HL-60/S4 treated with retinoic acid at 250 ng/mL for 4 days and 3 days (cell line): Measurements from ENCODE around the gene TMEM184C.

Experiments
- in situ Hi-C: fragments of 300-500 bp; cut with MboI; formaldehyde crosslinking; loops from 2 replicates; pipeline ENCODE4 v1.7.0; 2022; ENCODE audit warnings: low sequenced_read_pairs

TMEM184C gene

DNA sequence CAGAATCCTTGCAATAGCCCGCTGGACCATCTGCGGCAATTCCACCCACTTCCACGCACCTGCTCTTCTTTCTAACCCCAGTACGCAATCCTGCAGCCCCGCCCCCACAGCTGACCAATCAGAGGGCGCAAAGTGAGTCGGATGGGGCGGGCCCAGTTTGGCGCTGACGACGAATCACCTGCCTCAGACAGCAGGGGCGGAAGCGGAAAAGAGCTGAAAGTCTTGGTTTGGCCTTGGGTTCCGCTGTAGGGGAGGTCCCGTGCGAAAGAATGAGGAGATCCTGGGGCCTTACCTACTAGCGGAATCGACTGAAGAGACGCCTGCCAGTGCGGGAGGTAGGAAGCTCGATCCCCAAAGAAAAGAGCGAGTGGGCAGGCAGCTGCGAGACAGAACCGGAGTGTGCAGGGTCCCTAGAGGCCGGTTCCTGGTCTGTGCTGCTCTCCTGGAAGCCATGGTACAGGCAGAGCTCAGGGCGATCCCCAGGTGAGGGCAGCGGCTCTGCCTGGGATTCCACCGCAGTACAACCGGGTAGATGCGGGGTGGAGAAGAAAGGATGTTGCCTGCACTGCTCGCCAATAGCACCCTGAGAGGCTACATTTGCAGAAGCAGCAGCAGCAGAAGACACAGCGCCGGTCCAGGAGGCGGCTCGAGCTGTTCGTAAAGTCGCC, at the start of gene TMEM184C:
Gene TMEM184C, plus strand, starts transcription at position 225 of the 668 bp plus-strand sequence. CDS start 560 bp downstream, outside the sequence.
- in situ Hi-C loops = no loop called here

- in situ Hi-C loops = no loop called here
These were observed 46.6 kb upstream of the TMEM184C start for GRCh38 chr4:147570616-147571015.

DNA sequence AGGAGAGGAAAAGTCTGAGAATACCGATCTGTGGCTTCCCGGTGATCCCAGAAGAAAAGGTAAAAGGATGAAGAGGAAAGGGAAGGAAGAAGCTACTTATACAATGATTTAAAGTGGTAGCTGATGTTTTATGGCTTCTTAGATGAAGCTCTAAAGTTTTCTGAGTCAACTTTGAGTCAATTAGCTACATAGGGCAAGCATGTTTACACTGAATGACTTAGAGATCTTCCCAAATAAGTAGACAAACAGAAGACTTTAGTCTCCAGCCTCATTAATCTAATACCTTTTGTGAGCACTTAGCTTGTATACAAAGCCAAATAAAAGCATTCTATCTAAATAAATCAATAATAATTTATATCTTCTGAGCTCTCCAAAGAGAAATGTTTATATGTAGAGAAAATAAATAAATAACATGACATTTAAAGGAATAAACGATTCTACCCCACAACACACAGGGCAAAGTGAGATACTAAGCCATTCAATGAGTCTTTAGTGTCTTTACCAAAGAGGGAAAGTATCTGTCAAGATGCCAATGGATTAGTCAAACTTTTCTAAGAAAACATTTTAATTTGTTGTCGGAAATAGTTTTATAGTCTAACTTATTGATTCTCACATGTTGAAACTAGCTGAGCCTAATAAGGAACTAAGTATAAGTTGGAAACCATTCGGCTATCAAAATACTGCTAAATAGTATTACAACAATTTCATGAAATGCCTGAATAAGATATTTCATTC, 46.0 kb upstream of the TMEM184C start:
- in situ Hi-C loops = no loop called here

- in situ Hi-C loops = no loop called here
These were observed 41.1 kb upstream of the TMEM184C start for GRCh38 chr4:147576084-147576483.

GRCh38 chr4:147578051-147578476, 39.1 kb upstream of the TMEM184C start:
- in situ Hi-C loops = no loop called here

GRCh38 chr4:147578593-147578992, 38.6 kb upstream of the TMEM184C start:
- in situ Hi-C loops = no loop called here

DNA sequence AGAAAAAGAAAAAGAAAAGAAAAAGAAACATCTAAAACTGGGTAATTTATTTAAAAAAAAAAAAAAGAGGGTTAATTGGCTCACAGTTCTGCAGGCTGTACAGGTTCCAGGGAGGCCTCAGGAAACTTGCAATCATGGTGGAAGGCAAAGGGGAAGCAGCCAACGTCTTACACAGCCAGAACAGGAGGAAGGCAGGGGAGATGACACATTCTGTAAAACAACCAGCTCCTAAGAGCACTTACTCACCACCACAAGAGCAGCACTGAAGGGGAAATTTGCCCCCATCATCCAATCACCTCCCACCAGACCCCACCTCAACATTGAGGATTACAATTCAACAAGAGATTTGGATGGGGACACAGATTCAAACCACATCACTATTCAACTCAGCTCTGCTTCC, 36.8 kb upstream of the TMEM184C start:
- in situ Hi-C loops = no loop called here

- in situ Hi-C loops = no loop called here
These were observed 35.4 kb upstream of the TMEM184C start for GRCh38 chr4:147581606-147582350.

DNA sequence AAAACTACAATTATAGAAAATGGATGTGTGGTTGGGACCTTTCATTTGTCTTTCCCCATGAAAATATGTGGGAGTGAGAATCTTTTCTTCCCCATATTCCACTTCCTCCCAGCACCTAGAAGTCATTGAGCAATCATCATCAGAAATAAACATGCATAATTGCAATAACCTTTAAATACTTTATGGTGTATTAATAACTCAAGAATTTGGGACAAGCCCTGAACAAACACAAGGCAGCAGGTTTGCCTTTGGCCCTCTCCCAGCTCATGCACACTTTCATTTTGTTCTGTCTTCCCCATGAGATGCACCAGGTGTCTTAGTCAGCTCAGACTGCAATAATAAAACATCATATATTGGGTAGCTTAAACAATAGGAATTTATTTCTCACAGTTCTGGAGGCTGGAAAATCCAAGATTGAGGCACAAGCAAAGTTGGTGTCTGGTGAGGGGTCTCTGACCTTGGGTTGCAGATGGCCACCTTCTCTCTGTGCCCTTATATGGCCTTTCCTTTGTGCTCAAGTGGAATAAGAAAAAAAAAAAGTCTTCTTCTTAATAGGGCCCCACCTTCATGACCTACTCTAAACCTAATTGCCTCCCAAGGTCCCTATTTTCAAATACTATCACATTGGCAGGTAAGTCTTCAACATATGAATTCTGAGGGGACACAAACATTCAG, 34.7 kb upstream of the TMEM184C start:
- in situ Hi-C loops = no loop called here

- in situ Hi-C loops = no loop called here
These were observed 33.3 kb upstream of the TMEM184C start for GRCh38 chr4:147583876-147584275.

DNA sequence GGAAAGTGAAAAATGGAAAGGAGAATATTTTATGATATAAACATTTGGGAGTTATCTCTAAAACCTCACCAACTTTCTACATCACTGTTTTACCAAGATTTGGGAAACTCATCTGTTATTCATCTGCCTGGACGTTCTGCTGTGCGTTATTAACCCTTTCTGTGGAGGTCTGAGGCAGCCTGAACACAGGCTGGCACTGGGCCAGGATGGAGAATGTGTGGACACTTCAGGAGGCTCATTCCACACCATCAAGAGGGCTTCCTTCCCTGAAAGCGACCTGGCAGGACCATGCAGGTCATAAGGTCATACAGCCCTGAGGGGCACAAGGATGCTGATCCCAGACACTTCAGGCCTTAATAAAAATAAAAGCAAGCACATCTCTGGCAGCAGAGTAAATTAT, 31.2 kb upstream of the TMEM184C start:
- in situ Hi-C loops = no loop called here

DNA sequence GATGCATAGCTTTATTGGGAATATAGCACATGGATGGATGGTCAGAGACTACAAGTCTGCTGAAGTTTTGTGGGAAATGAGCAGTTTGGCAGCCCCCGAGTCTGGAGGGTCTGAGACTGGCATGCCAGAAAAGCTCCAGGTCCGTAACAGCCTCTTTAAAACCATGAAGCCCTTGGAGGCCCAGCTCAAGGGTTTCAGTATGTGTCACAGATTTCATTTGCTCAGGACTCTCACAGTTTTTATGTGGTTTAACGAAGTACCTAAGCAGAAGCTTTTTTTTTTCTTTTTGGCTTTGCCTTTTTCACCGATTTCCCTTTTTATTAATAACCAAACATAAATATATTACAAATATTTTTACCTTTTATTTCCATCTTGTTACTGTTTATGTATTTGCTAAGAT, 30.6 kb upstream of the TMEM184C start:
- in situ Hi-C loops = no loop called here

DNA sequence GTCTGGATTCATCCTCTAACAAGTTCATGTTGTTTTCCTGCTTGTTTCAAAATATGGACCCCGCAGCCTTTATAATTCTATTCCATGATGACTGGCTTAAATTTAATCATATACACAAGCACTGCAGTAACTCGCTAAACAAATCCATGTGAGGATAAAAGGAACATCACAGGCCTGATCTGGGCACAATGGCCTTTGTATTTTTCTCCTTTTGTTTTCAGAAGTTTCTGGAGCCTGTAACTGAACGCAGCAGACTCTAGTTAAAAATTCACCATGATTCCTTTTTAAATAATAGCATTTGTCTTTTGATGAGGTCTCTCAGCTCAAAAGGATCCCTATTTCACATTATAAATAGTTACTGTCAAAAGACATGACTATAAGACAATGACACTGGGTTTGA, 30.2 kb upstream of the TMEM184C start:
- in situ Hi-C loops = no loop called here

- in situ Hi-C loops = no loop called here
These were observed 27.6 kb upstream of the TMEM184C start for GRCh38 chr4:147589586-147589985.

DNA sequence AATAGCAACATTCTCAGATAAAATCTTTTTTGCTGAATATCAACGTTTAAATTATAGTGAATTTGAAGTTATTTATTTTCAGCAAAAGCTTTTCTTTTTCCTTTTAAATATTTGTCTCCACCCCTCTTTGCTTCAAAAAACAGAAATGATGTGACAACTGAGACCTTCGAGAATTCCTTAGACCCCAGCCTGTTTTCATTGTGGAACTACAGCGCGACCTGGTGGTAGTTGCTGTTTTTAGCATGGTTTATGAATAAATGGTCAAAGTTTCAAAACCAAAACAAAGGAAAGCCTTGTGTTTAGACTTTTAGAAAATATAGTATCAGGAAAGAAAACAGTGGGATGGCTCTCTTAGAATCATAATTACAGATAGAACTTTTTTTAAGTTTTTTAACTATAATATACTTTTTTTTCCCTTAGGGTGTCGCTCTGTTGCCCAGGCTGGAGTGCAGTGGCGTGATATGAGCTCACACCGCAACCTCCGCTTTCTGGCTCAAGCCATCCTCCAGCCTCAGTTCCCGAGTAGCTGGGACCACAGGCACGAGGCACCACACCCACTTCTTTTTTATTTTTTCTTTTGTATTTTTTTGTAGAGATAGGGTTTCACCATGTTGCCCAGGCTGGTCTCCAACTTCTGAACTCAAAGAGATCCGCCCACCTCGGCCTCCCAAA, 26.8 kb upstream of the TMEM184C start:
- in situ Hi-C loops = no loop called here

GRCh38 chr4:147591106-147591505, 26.1 kb upstream of the TMEM184C start:
- in situ Hi-C loops = no loop called here

DNA sequence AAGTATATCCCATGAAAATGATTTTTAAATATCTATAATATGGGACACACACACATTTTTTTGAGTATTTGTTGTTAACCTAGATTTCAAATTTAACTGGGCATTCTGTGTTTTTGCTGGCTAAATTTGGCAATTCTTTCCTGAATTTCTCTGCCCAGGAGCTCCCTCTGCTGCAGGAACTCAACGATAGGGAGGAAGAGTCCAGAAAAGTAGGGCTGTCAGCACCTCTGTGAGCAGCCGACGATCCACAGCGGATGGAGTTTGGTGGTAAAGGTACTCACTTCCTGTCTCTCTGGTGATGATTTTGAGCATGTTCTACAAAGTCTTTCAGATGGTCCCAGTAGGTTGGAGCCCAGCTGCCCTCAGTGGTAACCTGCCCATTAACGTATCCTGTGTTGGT, 23.1 kb upstream of the TMEM184C start:
- in situ Hi-C loops = no loop called here

DNA sequence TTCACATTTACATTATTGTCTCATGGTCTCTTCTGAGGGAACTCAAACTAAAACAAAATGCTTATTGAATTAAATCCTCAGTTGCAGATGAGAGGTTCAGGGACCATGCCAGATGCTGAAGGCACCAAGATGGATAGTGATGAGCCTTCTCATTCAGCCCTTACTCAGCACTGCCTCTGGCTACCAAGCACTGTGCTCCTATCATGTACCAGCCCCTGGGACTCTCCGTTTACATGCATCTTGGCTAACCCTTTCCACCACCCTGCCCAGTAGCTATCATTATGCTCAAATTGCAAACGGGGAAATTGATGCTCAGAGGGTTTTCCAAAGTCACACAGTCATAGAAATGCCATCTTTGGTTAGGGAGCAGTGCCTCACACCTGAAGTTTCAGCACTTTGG, 22.6 kb upstream of the TMEM184C start:
- in situ Hi-C loops = no loop called here

DNA sequence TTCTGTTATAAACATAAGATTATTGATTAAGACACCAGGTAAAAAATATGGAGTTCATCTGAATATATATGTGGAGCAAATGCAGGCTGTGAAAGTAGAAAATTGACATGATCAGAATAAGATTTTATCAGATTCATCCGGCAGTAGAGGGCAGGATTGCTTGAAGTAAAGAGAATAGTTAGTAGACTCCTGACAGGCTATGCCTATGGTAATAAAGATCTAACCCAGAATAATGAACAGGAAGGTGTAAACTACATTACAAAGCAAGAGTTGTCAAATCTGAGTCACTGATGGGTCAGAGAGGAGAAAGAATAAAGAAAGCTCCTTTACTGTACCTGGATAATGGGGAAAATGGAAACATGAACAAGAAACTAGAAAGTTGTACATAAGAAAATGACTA, 20.8 kb upstream of the TMEM184C start:
- in situ Hi-C loops = no loop called here

- in situ Hi-C loops = no loop called here
These were observed 20.2 kb upstream of the TMEM184C start for GRCh38 chr4:147596981-147597380.

GRCh38 chr4:147597561-147597960, 19.6 kb upstream of the TMEM184C start:
- in situ Hi-C loops = no loop called here
